WTC11 (cell line): ENCODE results near the gene ELMO1. TPM values are rescaled to one million over a fixed set of nuclear protein-coding genes. Genes with fewer than 3 reads are reported as not detected.

Experiments
- ATAC-seq: fragments of 200-7000 bp; cut with Tn5 transposase; 2 replicates; pipeline ENCODE4 v1.10.0; 2021; ENCODE audit warnings: mild to moderate bottlenecking, moderate library complexity
- CTCF ChIA-PET: fragments of 300-600 bp; sonication (Branson Sonifier 250); formaldehyde crosslinking; loops from one replicate; lab custom pipeline; 2021; ENCODE audit warnings: antibody characterized with exemption; lab: Charles Lee
- POLR2A ChIA-PET: fragments of 350-600 bp; sonication (Branson Sonifier 250); formaldehyde crosslinking; loops from one replicate; lab custom pipeline; 2021; ENCODE audit warnings: antibody characterized with exemption; lab: Charles Lee
- DNase-seq: peaks from one replicate; pipeline ENCODE4 v3.0.0; 2021; ENCODE audit warnings: low spot score
- H3K27ac Mint-ChIP-seq: 2 replicates; pipeline ENCODE4 v1.8.0; 2021; ENCODE audit warnings: mixed read lengths
- H3K27me3 Mint-ChIP-seq: 2 replicates; pipeline ENCODE4 v1.8.0; 2021; ENCODE audit warnings: low read depth, mild to moderate bottlenecking, moderate library complexity, mixed read lengths
- H3K36me3 Mint-ChIP-seq: 2 replicates; pipeline ENCODE4 v1.8.0; 2021; ENCODE audit warnings: mixed read lengths
- H3K4me1 Mint-ChIP-seq: 2 replicates; pipeline ENCODE4 v1.8.0; 2022; ENCODE audit warnings: mixed read lengths
- H3K4me3 Mint-ChIP-seq: 2 replicates; pipeline ENCODE4 v1.8.0; 2021; ENCODE audit warnings: mild to moderate bottlenecking, moderate library complexity, mixed read lengths
- H3K9me3 Mint-ChIP-seq: 2 replicates; pipeline ENCODE4 v1.8.0; 2021; ENCODE audit warnings: mixed read lengths
- ETV6 ChIP-seq: sonication (generic); formaldehyde crosslinking; IDR thresholded peaks from 2 replicates; pipeline ENCODE4 v1.8.1; 2022; ENCODE audit warnings: mild to moderate bottlenecking, missing genetic modification reagents
- NFYB ChIP-seq: sonication (generic); formaldehyde crosslinking; conservative IDR thresholded peaks from 2 replicates; pipeline ENCODE4 v1.8.0; 2022; ENCODE audit warnings: low read depth, missing genetic modification reagents
- NR3C1 ChIP-seq: sonication (generic); formaldehyde crosslinking; conservative IDR thresholded peaks from 2 replicates; pipeline ENCODE4 v1.8.1; 2023; ENCODE audit warnings: low read depth, mild to moderate bottlenecking, missing genetic modification reagents
- total RNA-seq: library from RNA; stranded (reverse); gene quantifications from 3 replicates; pipeline ENCODE4 v1.2.3, GENCODE V29; 2021
- TF ChIP-seq, protein P1 (sequence below): sonication (generic); formaldehyde crosslinking; IDR thresholded peaks from 2 replicates; pipeline ENCODE4 v1.8.0; 2023; ENCODE audit warnings: missing genetic modification reagents
- TF ChIP-seq, protein P2 (sequence below): sonication (generic); formaldehyde crosslinking; IDR thresholded peaks from 2 replicates; pipeline ENCODE4 v1.8.1; 2023; ENCODE audit warnings: mild to moderate bottlenecking, missing genetic modification reagents
- TF ChIP-seq, protein P3 (sequence below): sonication (generic); formaldehyde crosslinking; IDR thresholded peaks from 2 replicates; pipeline ENCODE4 v1.8.0; 2022; ENCODE audit warnings: mild to moderate bottlenecking, missing genetic modification reagents
- TF ChIP-seq, protein P4 (sequence below): sonication (generic); formaldehyde crosslinking; IDR thresholded peaks from 2 replicates; pipeline ENCODE4 v1.8.1; 2023; ENCODE audit warnings: mild to moderate bottlenecking, missing genetic modification reagents, moderate library complexity
- TF ChIP-seq, protein P5 (sequence below): sonication (generic); formaldehyde crosslinking; IDR thresholded peaks from 2 replicates; pipeline ENCODE4 v1.8.1; 2022; ENCODE audit warnings: mild to moderate bottlenecking, missing genetic modification reagents, moderate library complexity, borderline replicate concordance

ELMO1 gene
- total RNA-seq, 1 experiment from 2014 or later: 19.4 TPM

DNA sequence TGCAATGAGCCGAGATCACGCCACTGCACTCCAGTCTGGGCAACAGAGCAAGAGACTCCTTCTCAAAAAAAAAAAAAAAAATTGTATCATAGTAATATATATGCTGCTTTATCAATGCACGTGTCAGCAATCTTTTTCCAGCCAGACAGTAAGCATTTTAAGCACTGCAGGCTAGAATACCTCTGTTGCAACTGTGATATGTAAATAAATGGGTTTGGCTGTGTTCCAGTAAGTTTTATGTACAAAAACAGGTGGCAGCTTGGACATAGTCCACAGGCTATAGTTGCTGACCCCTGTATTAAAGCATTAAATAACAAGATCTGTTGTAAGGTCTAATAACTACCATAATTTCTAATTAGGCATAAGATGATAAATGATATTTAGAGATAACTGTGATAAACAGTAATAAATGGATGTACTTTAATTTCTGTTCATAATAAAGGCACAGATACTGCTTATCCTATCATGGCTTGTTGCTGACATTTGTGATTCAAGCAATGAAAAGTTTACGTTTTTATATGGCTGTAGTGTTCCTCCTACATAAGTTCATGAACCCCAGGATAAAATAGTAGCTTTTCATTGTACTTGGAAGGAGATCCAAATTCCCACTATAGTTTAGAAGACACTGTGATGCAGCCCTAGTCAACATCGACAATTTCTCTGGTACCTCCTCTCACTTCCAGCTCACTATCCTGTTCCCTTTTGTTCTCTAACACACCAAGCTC is 161.4 kb downstream of the ELMO1 start:
- Mint-ChIP-seq H3K27me3 (no peaks in the 10 kb centered on the region), H3K9me3 (peaks cover 5% of the 10 kb centered on the region; the same call in 1 of the 2 replicates)
- DNase-seq (no peak), ATAC-seq (no peak)
- POLR2A ChIA-PET: interaction anchor here (0.6 kb wide), 1 partner anchor 41 kb away, joined by 3 read pairs; no protein-coding TSS in a partner anchor
- no peak for TF ChIP-seq NR3C1 (CRISPR knock-in tag)
- no peak for TF ChIP-seq ETV6 (CRISPR knock-in tag)
- TF ChIP-seq, protein P1, sequence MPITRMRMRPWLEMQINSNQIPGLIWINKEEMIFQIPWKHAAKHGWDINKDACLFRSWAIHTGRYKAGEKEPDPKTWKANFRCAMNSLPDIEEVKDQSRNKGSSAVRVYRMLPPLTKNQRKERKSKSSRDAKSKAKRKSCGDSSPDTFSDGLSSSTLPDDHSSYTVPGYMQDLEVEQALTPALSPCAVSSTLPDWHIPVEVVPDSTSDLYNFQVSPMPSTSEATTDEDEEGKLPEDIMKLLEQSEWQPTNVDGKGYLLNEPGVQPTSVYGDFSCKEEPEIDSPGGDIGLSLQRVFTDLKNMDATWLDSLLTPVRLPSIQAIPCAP (CRISPR knock-in tag): no peak
- TF ChIP-seq, all 79 proteins: peak for 0
- peaks cover 5% of the 10 kb centered on the region for H3K36me3 Mint-ChIP-seq
- peaks cover 19% of the 10 kb centered on the region for H3K4me1 Mint-ChIP-seq
- no peak overlapping the region; the same call in 1 of the 2 replicates for H3K27ac Mint-ChIP-seq
- no peak overlapping the region for H3K4me3 Mint-ChIP-seq
- CTCF ChIA-PET: interaction anchor here (1.4 to 2.4 kb wide), 3 partner anchors 53 to 222 kb away, joined by 4 to 11 read pairs (median 6); no protein-coding TSS in a partner anchor

DNA sequence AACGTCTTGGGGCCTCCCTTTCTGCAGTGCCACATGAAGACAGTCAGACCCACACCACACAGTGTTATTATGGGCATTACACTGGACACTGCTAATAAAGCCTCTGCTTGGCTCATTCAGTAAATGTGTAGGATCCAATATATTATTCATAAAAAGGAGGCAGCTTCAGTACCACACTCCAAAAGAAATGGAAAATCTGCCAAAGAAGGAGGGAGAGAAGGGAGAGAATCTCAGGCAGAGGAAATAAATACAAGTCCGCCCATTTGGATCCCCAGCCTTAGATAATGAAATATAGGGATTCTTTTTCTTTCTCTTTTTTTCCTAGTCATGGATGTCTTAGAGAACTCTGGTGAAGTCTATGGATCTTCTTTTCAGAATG is 162.2 kb downstream of the ELMO1 start:
- CTCF ChIA-PET: interaction anchor here (1.4 to 3.9 kb wide), 4 partner anchors 52 to 223 kb away, joined by 4 to 17 read pairs (median 8); no protein-coding TSS in a partner anchor
- Mint-ChIP-seq H3K9me3 (peaks cover 4% of the 10 kb centered on the region; the same call in 1 of the 2 replicates), H3K27me3 (no peaks in the 10 kb centered on the region), H3K4me3 (no peak overlapping the region), H3K36me3 (peaks cover 4% of the 10 kb centered on the region), H3K27ac (no peak overlapping the region), H3K4me1 (peaks cover 28% of the 10 kb centered on the region)
- DNase-seq (no peak), ATAC-seq (no peak)
- POLR2A ChIA-PET: interaction anchor here (0.6 kb wide), 1 partner anchor 41 kb away, joined by 3 read pairs; no protein-coding TSS in a partner anchor
- TF ChIP-seq, protein P2, sequence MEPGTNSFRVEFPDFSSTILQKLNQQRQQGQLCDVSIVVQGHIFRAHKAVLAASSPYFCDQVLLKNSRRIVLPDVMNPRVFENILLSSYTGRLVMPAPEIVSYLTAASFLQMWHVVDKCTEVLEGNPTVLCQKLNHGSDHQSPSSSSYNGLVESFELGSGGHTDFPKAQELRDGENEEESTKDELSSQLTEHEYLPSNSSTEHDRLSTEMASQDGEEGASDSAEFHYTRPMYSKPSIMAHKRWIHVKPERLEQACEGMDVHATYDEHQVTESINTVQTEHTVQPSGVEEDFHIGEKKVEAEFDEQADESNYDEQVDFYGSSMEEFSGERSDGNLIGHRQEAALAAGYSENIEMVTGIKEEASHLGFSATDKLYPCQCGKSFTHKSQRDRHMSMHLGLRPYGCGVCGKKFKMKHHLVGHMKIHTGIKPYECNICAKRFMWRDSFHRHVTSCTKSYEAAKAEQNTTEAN (CRISPR knock-in tag): no peak
- TF ChIP-seq, protein P3, sequence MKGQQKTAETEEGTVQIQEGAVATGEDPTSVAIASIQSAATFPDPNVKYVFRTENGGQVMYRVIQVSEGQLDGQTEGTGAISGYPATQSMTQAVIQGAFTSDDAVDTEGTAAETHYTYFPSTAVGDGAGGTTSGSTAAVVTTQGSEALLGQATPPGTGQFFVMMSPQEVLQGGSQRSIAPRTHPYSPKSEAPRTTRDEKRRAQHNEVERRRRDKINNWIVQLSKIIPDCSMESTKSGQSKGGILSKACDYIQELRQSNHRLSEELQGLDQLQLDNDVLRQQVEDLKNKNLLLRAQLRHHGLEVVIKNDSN (CRISPR knock-in tag): 0 out of 2 replicates have a peak, but pooled peaks have one; percentile 2

DNA sequence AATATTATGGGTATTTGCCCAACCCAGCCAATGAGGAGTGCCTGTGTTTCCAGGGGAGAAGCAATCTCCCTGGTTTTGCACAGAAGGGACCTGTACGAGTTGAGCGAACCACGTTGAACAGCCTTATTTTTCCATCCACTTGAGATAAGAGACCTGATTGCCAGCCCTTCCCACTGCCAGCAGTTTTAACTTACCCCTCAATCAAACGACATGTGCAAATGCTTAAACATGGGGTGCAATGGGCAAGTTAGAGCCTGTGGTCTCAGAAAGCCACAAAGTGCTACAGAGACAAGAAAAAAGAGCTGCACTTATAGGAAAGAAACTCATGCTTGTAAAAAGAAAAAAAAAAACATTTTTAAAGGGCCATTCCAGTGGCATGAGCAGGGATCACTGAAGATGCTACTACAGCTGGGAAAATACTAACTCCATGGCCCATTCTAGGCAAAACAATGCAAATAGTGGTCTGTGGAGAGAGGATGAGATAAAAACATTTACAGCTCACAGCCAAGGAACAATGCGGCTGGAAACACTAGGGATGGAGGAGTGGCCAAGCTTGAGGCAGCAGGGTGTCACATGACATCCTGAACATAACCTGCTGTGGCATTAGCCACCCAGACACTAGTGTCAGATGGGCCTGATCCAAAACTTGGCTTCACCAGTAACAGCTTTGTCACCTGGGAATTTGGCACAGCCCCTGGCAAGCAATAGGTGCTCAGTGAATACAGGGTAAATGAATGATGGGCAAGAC is 162.8 kb downstream of the ELMO1 start:
- H3K27ac Mint-ChIP-seq: no peak overlapping the region

More for the DNA sequence above, 162.8 kb downstream of the ELMO1 start:
- Mint-ChIP-seq H3K9me3 (no peaks in the 10 kb centered on the region), H3K36me3 (no peaks in the 10 kb centered on the region), H3K4me3 (no peak overlapping the region), H3K27me3 (no peaks in the 10 kb centered on the region), H3K4me1 (peaks cover 31% of the 10 kb centered on the region)
- POLR2A ChIA-PET: no interaction called here
- ATAC-seq (no peak), DNase-seq (no peak)
- TF ChIP-seq, protein P4, sequence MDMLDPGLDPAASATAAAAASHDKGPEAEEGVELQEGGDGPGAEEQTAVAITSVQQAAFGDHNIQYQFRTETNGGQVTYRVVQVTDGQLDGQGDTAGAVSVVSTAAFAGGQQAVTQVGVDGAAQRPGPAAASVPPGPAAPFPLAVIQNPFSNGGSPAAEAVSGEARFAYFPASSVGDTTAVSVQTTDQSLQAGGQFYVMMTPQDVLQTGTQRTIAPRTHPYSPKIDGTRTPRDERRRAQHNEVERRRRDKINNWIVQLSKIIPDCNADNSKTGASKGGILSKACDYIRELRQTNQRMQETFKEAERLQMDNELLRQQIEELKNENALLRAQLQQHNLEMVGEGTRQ (CRISPR knock-in tag): peak; percentile 52
- TF ChIP-seq, protein P3 (CRISPR knock-in tag): peak; percentile 41; the same call in 1 of the 2 replicates
- TF ChIP-seq NFYB (CRISPR knock-in tag): no peak
- TF ChIP-seq, protein P5, sequence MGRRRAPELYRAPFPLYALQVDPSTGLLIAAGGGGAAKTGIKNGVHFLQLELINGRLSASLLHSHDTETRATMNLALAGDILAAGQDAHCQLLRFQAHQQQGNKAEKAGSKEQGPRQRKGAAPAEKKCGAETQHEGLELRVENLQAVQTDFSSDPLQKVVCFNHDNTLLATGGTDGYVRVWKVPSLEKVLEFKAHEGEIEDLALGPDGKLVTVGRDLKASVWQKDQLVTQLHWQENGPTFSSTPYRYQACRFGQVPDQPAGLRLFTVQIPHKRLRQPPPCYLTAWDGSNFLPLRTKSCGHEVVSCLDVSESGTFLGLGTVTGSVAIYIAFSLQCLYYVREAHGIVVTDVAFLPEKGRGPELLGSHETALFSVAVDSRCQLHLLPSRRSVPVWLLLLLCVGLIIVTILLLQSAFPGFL (CRISPR knock-in tag): no peak
- CTCF ChIA-PET: interaction anchor here (1.0 to 3.9 kb wide), 5 partner anchors 11 to 224 kb away, joined by 3 to 17 read pairs (median 6); no protein-coding TSS in a partner anchor
